ENCODE measurements around the gene RASSF3. TPM values are rescaled to one million over a fixed set of nuclear protein-coding genes. Genes with fewer than 3 reads are reported as not detected.
A peak's percentile ranks its signal among the peaks of the same experiment; 100 is the strongest.

Gene RASSF3
- total RNA-seq, 1 donor from 2014 or later, result 143 TPM

- ATAC-seq (peak; percentile 38), DNase-seq (no peak)
- intact Hi-C loops (cut with micrococcal nuclease), result no loop called here
These were observed 96.0 kb downstream of the RASSF3 start for GRCh38 chr12:64706306-64706705.

DNA sequence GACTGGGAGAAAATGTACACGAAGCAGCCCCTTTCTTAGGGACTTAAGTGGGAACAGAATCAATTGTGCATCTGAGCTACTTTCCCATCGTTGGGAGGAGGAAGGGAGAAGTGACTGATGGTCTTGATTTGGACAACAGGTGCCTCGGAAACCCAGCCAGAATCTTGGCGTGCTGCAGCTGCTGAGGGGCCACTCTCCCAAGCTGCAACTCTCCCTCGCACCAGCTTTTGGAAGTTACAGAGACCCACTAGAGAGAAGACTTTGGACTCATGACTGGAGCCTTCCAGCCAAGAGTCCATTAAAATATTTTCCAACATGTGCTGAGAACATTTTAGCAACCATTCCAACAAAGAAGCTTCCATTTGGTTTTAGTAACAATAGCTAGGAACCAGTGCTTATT is 96.6 kb downstream of the RASSF3 start:
- no peak for ATAC-seq
- no peak for DNase-seq
- intact Hi-C loops (cut with micrococcal nuclease), result no loop called here

DNA sequence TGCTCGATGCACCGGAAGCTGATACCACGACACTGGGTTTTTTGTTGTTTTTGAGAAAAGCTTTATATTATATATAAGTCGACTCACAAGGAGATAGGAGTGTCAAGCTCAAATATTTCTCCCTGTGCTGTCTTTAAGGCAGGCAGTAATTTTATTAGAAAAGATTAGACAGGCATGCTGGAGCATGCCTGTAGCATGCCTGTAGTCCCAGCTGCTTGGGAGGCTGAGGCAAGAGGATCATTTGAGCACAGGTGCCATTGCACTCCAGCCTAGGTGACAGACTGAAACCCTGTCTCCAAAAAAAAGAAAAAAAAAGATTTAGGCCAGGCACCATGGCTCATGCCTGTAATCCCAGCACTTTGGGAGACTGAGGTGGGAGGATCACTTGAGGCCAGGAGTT is 97.1 kb downstream of the RASSF3 start:
- no peak for DNase-seq
- ATAC-seq, result no peak
- intact Hi-C loops (cut with micrococcal nuclease), result no loop called here

GRCh38 chr12:64707926-64708325 is 97.6 kb downstream of the RASSF3 start:
- DNase-seq (no peak), ATAC-seq (no peak)
- intact Hi-C loops (cut with micrococcal nuclease), result no loop called here

DNA sequence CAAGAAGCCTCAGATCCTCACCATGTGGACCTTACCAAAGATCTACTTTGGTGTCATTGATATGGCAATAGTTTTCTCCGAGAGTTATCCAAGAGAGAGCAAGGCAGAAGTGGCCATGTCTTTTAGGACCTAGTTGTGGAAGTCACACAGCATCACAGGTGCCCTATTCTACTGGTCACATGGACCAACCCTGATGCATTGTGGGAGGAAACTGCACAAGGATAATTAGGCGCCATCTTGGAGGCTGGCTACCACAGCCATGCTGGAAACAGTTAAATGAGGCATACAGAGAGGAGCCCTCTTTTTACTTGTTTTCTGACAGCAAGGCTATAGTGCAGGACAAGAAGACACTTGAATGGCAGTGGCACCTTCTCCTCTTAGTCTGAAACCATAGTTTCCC is 99.1 kb downstream of the RASSF3 start:
- DNase-seq (no peak), ATAC-seq (no peak)
- intact Hi-C loops (cut with micrococcal nuclease), result no loop called here

GRCh38 chr12:64713376-64713775 is 103.1 kb downstream of the RASSF3 start:
- intact Hi-C loops (cut with micrococcal nuclease), result no loop called here
- ATAC-seq (no peak), DNase-seq (no peak)

DNA sequence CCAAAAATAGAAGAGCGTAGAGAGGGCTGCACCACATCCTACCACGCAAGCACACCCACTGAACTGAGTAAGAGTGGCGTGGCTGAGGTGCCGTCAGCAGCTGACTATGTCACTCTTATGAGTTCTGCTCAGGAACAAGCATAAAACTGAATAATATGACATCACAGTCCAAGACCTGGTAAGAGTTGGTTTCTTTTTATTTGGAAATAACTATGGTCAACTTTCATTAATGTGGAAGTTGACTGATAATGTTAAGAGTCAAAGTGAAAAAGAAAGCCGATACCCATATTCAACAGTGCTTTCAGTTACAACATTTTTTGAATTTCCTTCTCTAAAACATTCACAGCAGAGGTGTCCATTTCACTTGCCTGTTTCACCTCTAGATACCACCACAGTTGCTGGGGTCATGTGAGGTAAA is 104.3 kb downstream of the RASSF3 start:
- ATAC-seq (no peak), DNase-seq (no peak)
- intact Hi-C loops (cut with micrococcal nuclease), result no loop called here

DNA sequence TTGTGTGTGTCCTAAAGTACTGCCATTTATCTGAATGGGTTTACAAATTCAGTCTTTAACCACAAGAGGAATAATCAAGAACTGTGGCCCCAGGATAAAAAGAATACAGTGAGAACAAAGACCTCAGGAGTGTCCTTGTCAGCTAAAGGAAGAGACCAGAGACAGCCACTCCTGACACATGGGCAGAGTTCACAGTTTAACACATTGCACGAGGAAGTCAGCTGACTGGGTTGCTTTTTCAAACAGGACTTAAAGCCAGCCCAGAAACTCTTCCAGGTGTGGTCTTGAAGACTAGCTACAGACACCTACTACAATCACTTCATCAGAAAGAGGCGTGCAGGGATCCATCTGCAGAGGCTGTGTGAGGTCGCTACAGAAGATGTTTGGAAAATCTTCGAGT is 106.1 kb downstream of the RASSF3 start:
- DNase-seq (no peak), ATAC-seq (no peak)
- intact Hi-C loops (cut with micrococcal nuclease), result no loop called here

DNA sequence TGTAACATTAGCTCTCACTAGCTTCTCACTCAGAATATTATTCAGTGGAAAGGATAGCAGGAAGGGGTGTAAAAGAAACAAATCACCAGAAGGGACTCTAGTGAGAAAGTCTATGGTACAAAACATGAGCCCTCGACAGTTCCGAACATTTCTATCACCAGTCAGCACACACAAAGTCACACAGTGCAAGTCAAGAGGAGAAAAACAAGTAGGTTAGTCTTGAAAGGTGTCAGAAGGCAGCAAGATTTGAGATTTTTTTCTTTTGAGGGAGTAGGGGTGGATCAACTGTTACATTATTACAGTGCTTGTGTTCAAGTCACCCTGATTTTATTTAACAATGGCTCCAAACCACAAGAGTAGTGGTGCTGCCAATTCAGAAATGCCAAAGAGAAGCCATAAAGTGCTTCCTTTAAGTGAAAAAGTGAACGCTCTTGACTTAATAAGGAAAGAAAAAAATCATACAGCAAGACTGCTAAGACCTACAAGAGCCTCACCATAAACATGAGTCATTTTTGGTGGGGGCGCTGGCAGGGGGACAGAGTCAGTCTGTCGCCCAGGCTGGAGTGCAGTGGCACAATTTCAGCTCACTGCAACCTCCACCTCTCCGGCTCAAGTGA is 106.7 kb downstream of the RASSF3 start:
- intact Hi-C loops (cut with micrococcal nuclease), result no loop called here
- no peak for ATAC-seq
- no peak for DNase-seq

- intact Hi-C loops (cut with micrococcal nuclease), result no loop called here
- DNase-seq (no peak), ATAC-seq (no peak)
These were observed 108.4 kb downstream of the RASSF3 start for GRCh38 chr12:64718649-64719048.

DNA sequence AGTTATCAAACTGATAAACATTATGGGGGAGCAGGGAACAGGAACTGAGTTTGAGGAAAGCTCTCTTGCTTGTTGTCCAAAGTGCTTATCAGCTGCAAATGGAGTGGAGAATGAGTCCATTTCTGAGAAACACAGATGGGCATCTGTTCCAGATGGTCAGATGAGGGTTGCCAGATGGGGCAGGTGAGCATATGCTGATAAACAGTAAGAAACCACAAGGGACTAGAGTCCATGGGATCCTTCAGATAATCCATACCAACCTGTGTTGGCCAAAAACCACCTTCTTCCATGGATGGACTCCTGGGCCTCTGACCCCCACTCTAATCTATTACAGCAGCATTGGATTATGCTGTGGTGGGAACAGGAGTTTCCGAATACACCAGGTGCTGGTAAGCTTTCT is 110.6 kb downstream of the RASSF3 start:
- intact Hi-C loops (cut with micrococcal nuclease), result no loop called here
- ATAC-seq (no peak), DNase-seq (no peak)

DNA sequence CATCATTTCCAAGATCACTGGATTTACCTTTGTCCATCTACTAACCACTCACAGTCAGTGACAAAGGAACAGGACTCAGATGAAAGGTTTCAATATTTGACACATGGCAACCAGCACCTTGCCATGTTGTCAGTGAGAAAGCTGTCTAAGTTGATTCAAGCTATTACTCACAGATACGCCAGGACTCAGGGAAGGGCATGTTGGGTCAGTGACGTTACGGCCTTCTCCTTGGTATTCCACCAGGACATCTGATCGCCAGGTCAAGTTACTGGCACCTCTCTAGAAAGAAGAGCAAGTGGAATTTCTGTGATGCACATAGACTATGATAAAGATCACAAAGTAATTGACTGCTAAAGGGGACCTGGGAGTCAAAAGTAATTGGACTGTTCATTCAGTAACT is 112.5 kb downstream of the RASSF3 start:
- ATAC-seq (no peak), DNase-seq (no peak)
- intact Hi-C loops (cut with micrococcal nuclease), result no loop called here

DNA sequence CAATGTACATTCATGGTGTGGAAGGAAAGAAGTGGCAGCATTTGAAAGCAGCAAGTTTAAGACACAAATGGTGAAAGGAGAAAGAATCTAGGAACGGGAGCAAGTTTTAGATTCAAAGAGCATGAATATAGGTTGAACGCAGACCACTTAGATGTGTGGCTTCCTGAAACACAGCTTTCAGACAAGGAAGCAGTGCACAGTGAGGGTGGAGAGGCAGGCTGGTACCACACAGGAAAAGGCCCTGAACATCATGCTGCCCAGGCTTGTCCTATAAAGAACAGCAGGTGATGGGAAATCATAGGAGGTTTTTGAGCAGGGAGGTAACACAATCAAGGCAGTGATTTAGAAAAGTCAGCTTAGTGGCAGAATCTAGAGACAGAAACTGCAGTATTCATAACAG is 113.3 kb downstream of the RASSF3 start:
- intact Hi-C loops (cut with micrococcal nuclease), result no loop called here
- DNase-seq, result no peak

GRCh38 chr12:64724201-64724745 is 114.0 kb downstream of the RASSF3 start:
- ATAC-seq (no peak), DNase-seq (no peak)
- intact Hi-C loops (cut with micrococcal nuclease), result no loop called here

More for the DNA sequence above, 113.3 kb downstream of the RASSF3 start:
- ATAC-seq, result no peak

- DNase-seq, result no peak
- intact Hi-C loops (cut with micrococcal nuclease), result no loop called here
- no peak for ATAC-seq
These were observed 119.8 kb downstream of the RASSF3 start for GRCh38 chr12:64729909-64730587.

GRCh38 chr12:64730588-64730969 is 120.3 kb downstream of the RASSF3 start:
- DNase-seq, result no peak
- intact Hi-C loops (cut with micrococcal nuclease), result no loop called here
- ATAC-seq, result no peak

GRCh38 chr12:64731683-64732082 is 121.4 kb downstream of the RASSF3 start:
- DNase-seq (no peak), ATAC-seq (no peak)
- intact Hi-C loops (cut with micrococcal nuclease), result no loop called here

DNA sequence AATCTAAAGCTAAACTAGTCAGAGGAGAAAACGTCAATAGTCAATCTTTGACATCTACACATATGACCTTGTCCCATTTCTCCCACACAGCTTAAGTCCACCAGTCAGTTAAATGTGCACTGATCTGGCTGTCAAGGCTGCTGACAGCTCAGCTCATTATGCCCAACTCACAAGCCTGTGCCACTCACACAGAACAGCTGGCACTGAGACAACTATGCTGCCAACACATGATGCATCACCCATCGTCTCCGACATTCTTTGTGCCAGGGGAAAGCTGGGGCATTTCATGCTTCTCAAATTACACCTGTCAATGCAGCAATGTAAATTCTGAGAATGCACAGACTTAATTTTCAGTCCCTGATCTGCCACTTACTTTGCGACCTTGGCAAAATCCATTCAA is 123.6 kb downstream of the RASSF3 start:
- DNase-seq (peak; percentile 70), ATAC-seq (peak; percentile 95)
- intact Hi-C loops (cut with micrococcal nuclease), result no loop called here

DNA sequence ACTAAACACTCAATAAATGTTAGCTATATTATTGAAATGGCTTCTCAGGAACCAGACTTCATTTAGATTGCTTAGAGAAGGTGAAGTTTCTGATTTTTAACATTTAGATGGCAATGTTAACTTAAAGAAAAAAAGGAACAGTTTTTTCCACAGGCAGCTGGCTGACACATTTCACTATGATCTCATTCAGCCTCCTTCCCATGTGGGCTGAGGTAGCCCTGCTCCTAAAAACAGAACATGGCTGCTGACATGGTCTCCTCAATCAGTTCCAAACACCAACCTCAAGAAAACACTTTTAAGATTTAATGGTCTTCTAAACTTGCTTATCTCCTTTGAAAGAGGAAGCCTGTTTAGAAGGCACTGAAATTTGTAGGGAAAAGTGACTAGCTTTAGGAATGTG is 125.1 kb downstream of the RASSF3 start:
- no peak for DNase-seq
- intact Hi-C loops (cut with micrococcal nuclease), result no loop called here
- ATAC-seq, result no peak

- no peak for DNase-seq
- ATAC-seq, result no peak
- intact Hi-C loops (cut with micrococcal nuclease), result no loop called here
These were observed 126.5 kb downstream of the RASSF3 start for GRCh38 chr12:64736771-64737170.

DNA sequence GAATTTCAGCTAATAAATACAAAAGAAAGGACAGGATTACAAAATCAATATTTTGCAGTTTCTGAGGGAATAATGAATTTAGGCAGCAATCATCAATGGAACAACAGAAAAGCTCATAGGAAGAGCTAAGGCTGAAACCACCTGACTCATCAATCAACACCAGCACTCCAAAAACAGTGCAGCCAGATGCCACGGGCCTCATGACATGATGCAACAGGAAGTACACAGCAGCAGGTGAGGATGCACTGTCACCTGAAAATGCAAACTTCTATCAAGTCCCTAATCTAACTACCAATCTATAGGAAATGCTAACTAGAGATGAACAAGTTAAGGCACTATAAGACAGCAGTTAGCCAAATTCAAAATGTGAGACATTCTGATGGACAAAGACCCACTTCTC is 127.2 kb downstream of the RASSF3 start:
- DNase-seq, result no peak
- ATAC-seq, result no peak
- intact Hi-C loops (cut with micrococcal nuclease), result no loop called here

Data from left ventricle myocardium superior (tissue), 1 donor.